NCI-H1105 treated with DMSO at 0.1 percent for 48 hours (cell line): ENCODE data around the gene SCAPER.
A peak's percentile ranks its signal among the peaks of the same experiment; 100 is the strongest.
"Not testable (repeated sequence)": the region's sequence is repeated elsewhere in the genome, so short reads cannot be mapped to it uniquely, and the experiment has no call there.

Source experiments
- DNase-seq: peaks from one replicate; lab custom pipeline; 2025; lab: John Stamatoyannopoulos, UW

Gene SCAPER

DNA sequence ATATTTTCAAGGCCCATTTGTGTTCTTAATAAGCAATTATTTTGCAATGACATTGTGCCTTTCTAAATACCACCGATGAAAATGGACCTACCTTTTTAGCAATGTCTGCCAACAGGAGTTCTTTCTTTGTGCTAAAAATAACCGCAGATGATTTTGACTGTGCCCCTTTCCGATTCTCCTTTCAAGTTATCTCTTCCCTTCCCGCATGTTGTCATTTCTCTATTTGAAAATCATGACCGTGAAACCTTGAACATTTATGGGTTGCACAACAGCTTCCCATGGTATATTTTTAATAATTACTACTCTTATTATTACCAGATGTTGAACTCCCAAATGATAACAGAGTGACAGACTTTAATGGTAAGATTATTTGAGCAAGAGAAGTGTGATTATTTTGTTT lies 583.5 kb downstream of the SCAPER start:
- DNase-seq = no peak

- DNase-seq = no peak
Measured at GRCh38 chr15:76321171-76321570, 584.0 kb downstream of the SCAPER start.

- no peak for DNase-seq
Measured at GRCh38 chr15:76320012-76320411, 585.1 kb downstream of the SCAPER start.

GRCh38 chr15:76313731-76314130 lies 591.4 kb downstream of the SCAPER start:
- no peak for DNase-seq

DNA sequence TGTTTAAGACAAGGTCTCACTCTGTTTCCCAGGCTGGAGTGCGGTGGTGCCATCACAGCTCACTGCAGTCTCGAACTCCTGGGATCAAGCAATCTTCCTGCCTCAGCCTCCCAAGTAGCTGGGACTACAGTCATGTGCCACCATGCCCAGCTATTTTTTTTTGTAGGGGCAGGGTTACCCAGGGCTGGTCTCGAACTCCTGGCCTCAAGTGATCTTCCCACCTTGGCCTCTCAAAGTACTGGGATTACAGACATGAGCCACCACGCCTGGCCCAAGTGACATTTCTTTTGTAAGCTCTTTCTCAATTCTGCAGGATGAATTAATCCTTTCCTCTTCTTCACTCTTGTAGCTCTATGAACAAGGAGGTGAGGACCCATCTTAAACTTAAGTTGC lies 592.0 kb downstream of the SCAPER start:
- DNase-seq = not testable (repeated sequence)

- DNase-seq = no peak
Measured at GRCh38 chr15:76312540-76313174, 592.5 kb downstream of the SCAPER start.

DNA sequence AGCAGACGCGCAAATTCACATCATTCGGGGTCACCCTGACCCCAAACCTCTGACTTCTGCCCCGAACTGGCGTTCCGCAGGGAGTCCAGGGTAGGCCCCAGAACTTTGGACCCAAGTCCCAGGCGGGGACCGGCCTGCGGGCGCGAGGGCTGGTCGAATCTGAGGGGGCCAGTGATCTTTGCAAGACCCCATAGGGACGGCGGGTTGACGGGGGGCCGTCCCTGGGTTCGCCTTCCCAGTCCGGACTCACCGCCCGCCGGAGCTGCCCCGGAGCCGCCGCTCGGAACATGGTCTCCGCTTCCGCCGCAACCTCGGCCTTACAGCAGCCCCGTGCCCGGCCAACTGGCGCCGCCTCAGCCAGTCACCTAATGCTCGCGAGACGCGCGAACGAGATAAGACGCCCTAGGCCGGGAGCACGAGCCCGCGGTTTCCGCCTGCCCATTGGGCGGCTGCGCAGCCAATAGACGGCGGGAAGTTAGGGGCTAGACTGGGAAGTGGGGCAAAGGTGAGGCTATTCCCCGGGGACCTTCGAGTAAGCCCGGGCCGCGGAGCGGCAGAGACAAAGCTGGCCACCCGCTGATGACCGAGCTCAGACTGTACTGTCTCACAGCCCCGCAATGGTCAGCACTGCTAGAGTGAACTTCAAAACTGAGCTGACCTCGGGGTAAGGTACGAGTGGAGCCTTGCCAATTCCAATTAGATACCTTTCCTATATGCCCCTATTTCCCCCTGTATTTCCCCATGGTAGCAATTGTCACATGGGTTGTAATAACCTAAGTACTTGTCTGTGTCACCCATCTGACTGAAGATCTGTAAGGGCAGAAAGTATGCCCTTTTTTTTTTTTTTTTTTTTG lies 593.8 kb downstream of the SCAPER start, which contains the start of gene ETFA:
Gene ETFA (minus strand): TSS at position 370 of the 854 bp plus-strand sequence. CDS start 81 bp downstream, at position 289.
- DNase-seq = peak; percentile 88

DNA sequence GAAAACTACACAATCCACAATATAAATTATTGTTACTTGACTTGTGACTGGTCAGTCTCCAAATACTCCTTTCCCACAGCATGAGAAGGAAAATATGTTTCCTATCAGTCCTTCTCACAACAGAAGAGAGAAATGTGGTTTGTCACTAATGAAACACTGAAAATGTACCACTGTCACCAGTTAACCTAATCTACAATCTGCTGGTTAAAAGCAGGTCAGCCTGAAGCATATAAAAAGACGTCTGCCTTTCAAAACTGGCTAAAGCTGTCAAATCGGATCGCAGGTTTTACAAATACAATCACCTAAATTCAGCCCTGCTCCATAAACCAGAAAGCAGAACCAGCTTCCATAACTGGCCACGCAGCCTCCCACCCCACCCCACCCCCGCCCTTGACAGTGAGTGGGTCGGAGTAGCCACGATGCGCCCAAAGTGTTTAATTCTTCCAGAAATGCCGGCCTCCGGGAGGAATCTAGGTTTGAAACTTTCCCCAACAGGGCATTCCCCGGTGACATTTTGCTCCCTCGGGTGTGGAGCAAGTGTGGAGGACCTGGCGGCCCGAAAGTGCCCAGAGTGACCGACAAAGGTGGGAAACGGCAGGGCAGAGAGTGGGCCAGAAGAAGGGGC lies 594.6 kb downstream of the SCAPER start:
- DNase-seq = no peak

- no peak for DNase-seq
Measured at GRCh38 chr15:76309601-76310330, 595.4 kb downstream of the SCAPER start.

DNA sequence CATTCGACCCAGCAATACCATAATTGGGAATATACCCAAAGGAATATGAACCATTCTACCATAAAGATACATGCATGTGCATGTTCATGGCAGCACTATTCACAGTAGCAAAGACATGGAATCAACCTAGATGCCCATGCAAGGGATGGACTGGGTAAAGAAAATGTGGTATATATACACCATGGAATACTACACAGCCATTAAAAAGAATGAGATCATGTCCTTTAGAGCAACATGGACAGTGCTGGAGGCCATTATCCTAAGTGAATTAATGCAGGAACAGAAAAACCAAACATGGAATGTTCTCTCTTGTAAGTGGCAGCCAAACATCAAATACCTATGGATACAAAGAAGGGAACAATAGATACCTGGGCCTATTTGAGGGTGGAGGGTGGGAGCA lies 601.2 kb downstream of the SCAPER start:
- DNase-seq = no peak

DNA sequence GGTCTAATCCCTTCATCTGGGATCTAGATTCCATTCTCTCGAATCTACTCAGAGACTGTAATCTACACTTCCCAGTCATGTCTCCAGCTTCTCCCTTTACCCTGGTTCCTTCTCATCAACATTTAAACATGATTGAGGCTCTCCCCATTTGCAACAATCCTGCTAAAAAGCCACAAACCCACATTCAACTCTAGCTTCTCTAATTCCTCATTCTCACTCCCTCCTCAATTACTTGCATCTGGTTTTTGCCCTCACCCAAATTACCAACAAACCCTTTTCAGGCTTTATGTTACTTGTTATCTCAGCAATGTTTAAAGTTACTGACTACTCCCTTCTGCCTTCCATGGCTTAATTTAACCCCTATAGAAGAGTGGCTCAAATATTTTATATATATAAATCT lies 605.4 kb downstream of the SCAPER start:
- DNase-seq = no peak

- DNase-seq = no peak
Measured at GRCh38 chr15:76298986-76299385, 606.2 kb downstream of the SCAPER start.

DNA sequence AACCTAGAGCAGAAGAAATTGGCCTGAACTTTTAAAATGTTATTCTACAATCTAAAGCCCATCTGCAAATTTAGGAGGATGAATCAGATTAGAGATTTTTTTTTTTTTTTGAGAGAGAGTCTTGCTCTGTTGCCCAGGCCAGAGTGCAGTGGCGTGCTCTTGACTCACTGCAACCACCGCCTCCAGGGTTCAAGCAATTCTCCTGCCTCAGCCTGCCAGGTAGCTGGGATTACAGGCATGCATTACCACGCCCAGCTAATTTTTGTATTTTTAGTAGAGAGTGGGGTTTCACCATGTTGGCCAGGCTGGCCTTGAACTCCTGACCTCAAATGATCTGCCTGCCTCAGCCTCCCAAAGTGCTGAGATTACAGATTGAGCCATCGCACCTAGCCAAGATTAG lies 607.2 kb downstream of the SCAPER start:
- not testable (repeated sequence) for DNase-seq
